SK-N-SH (cell line): ENCODE measurements around the gene LRRC56.

ENCODE experiments used
- EP300 ChIP-seq, 2 experiments: IDR thresholded peaks; 2 replicates each; pipeline versions ENCODE4 v1.4.0 to v1.6.1; 2012; ENCODE audit warnings: borderline replicate concordance in 1 of 2, low read depth in 1 of 2, low read length in 1 of 2
- POLR2AphosphoS5 ChIP-seq: IDR thresholded peaks from 2 replicates; pipeline ENCODE4 v1.6.1; 2012; ENCODE audit warnings: low read depth, low read length

- TF ChIP-seq EP300 (IDR thresholded peaks at IDR 0.05; ENCODE audit: borderline replicate concordance in 1 of 2, low read depth in 1 of 2, low read length in 1 of 2) (no peak), POLR2AphosphoS5 (no peak)
These were observed 37.4 kb downstream of the LRRC56 start for GRCh38 chr11:574632-575312.
